Kidney epithelial cell (primary cell): ENCODE measurements around the gene RAP1GAP. TPM values are rescaled to one million over a fixed set of nuclear protein-coding genes. Genes with fewer than 3 reads are reported as not detected.

ENCODE experiments used
- DNase-seq: peaks from one replicate; pipeline ENCODE4 v3.0.0-alpha.2; 2010; ENCODE audit warnings: low read depth
- H3K27me3 ChIP-seq: 2 replicates; pipeline ENCODE4 v1.6.0; 2011; ENCODE audit warnings: low read length; ENCODE audit not compliant: control insufficient read depth, insufficient read depth
- H3K36me3 ChIP-seq: 2 replicates; pipeline ENCODE4 v1.5.1; 2011; ENCODE audit warnings: low read length; ENCODE audit not compliant: control insufficient read depth, insufficient read depth
- H3K4me3 ChIP-seq: 2 replicates; pipeline ENCODE4 v1.5.1; 2011; ENCODE audit warnings: low read depth, mild to moderate bottlenecking, control low read depth, low read length
- CTCF ChIP-seq: IDR thresholded peaks from 2 replicates; pipeline ENCODE4 v1.5.1; 2011; ENCODE audit warnings: mild to moderate bottlenecking, moderate library complexity, low read length, control low read depth, inconsistent platforms; ENCODE audit not compliant: insufficient read depth, poor library complexity, severe bottlenecking
- total RNA-seq: library from RNA; depleted of rRNA; stranded (reverse); fragments of >200 nt; gene quantifications from 2 replicates; pipeline ENCODE4 v1.2.3, GENCODE V29; 2015

The RAP1GAP gene
- total RNA-seq, 1 donor from 2014 or later: 7.1 TPM

GRCh38 chr1:21630571-21631343, 38.4 kb downstream of the RAP1GAP start:
- Histone ChIP-seq H3K36me3 (no peaks in the 10 kb centered on the region), H3K27me3 (peaks cover 3% of the 10 kb centered on the region), H3K4me3 (no peak overlapping the region)
- TF ChIP-seq CTCF: no peak
- no peak for DNase-seq

- Histone ChIP-seq H3K36me3 (no peaks in the 10 kb centered on the region), H3K4me3 (no peak overlapping the region), H3K27me3 (peaks cover 3% of the 10 kb centered on the region)
- no peak for DNase-seq
- TF ChIP-seq CTCF: no peak
These were observed 39.2 kb downstream of the RAP1GAP start for GRCh38 chr1:21629971-21630370.

- H3K27me3 ChIP-seq: peaks cover 3% of the 10 kb centered on the region
- TF ChIP-seq CTCF: no peak
- no peak overlapping the region for H3K4me3 ChIP-seq
These were observed 40.3 kb downstream of the RAP1GAP start for GRCh38 chr1:21628798-21629393.

GRCh38 chr1:21626921-21627339, 42.2 kb downstream of the RAP1GAP start:
- H3K36me3 ChIP-seq: no peaks in the 10 kb centered on the region
- TF ChIP-seq CTCF: no peak
- no peak overlapping the region for H3K4me3 ChIP-seq
- no peak for DNase-seq
- H3K27me3 ChIP-seq: peaks cover 5% of the 10 kb centered on the region

More at GRCh38 chr1:21628798-21629393, 40.3 kb downstream of the RAP1GAP start:
- no peaks in the 10 kb centered on the region for H3K36me3 ChIP-seq
- DNase-seq: no peak

- H3K4me3 ChIP-seq: no peak overlapping the region
- no peak for TF ChIP-seq CTCF
- peaks cover 7% of the 10 kb centered on the region for H3K27me3 ChIP-seq
- DNase-seq: no peak
- no peaks in the 10 kb centered on the region for H3K36me3 ChIP-seq
These were observed 43.6 kb downstream of the RAP1GAP start for GRCh38 chr1:21625390-21626190.
